Lower leg skin (tissue), 3 donors: ENCODE measurements around the gene REG1A.

Source experiments
- CTCF ChIP-seq, 3 donors: fragments of 450-650 bp; IDR thresholded peaks; one replicate each; pipeline ENCODE4 v1.5.1; 2016; ENCODE audit warnings: antibody characterized with exemption in 3 of 3, mild to moderate bottlenecking in 3 of 3, moderate library complexity in 2 of 3
- POLR2A ChIP-seq, 2 donors: fragments of 450-650 bp; IDR thresholded peaks; one replicate each; pipeline ENCODE4 v1.6.1; 2016 to 2017; ENCODE audit warnings: antibody characterized with exemption in 2 of 2, mild to moderate bottlenecking in 1 of 2, moderate library complexity in 1 of 2

- TF ChIP-seq CTCF (IDR thresholded peaks at IDR 0.05) (no peak), POLR2A (IDR thresholded peaks at IDR 0.05) (no peak)
Observed at GRCh38 chr2:79120194-79120713, at the start of gene REG1A.
